Left lung (tissue), 10 donors: ENCODE data around the gene PYROXD2. TPM values are rescaled to one million over a fixed set of nuclear protein-coding genes. Genes with fewer than 3 reads are reported as not detected.
A peak's percentile ranks its signal among the peaks of the same experiment; 100 is the strongest.

ENCODE experiments used
- ATAC-seq: fragments of 200-7000 bp; cut with Tn5 transposase; one replicate; pipeline ENCODE4 v1.9.1; 2020; ENCODE audit warnings: moderate library complexity
- DNase-seq, 4 donors: peaks; one replicate each; pipeline ENCODE4 v3.0.0-alpha.2; 2013 to 2020
- H3K27ac ChIP-seq, 2 donors: fragments of 200-600 bp; sonication (generic) in 1 of 2; one replicate each; pipeline versions ENCODE4 v1.5.0 to v1.8.0; 2020 to 2021
- H3K27me3 ChIP-seq, 2 donors: fragments of 200-600 bp; sonication (generic) in 1 of 2; one replicate each; pipeline versions ENCODE4 v1.5.0 to v1.8.0; 2020 to 2021
- H3K36me3 ChIP-seq, 2 donors: fragments of 200-600 bp; sonication (generic) in 1 of 2; one replicate each; pipeline versions ENCODE4 v1.5.0 to v1.8.0; 2020 to 2021
- H3K4me1 ChIP-seq, 2 donors: fragments of 200-600 bp; one replicate each; pipeline ENCODE4 v1.8.0; 2021
- H3K4me3 ChIP-seq, 2 donors: fragments of 200-600 bp; sonication (generic) in 1 of 2; one replicate each; pipeline versions ENCODE4 v1.5.0 to v1.8.0; 2020 to 2021; ENCODE audit warnings: mild to moderate bottlenecking in 1 of 2
- H3K9me3 ChIP-seq, 2 donors: fragments of 200-600 bp; sonication (generic) in 1 of 2; one replicate each; pipeline versions ENCODE4 v1.5.0 to v1.8.0; 2020 to 2021
- intact Hi-C, 2 donors: fragments of 100-400 bp; cut with DNase I; formaldehyde crosslinking; loops; one replicate each; pipeline versions ENCODE4 v1.11.2 to v1.14.2; 2022
- polyA plus RNA-seq, 6 donors: library from polyadenylated mRNA; unstranded; fragments of 120-200 nt; gene quantifications; one replicate each; pipeline ENCODE4 v1.2.1, GENCODE V29; 2013; ENCODE audit not compliant: insufficient read length in 6 of 6
- total RNA-seq, 2 donors: library from RNA; stranded (reverse); fragmentation: NEBNext Ultra II Directional; extraction: Animal tissue kit (Norgen Biotek cat#: 25700); gene quantifications; one replicate each; pipeline ENCODE4 v1.2.1, GENCODE V29; 2021
- TF ChIP-seq, protein P1 (sequence below), 2 donors: fragments of 200-600 bp; sonication (generic) in 1 of 2; IDR thresholded peaks; one replicate each; pipeline versions ENCODE4 v1.5.0 to v1.8.0; 2021; ENCODE audit warnings: antibody characterized with exemption in 2 of 2
- donor health status: DM: no; HTN: yes; CAD: no.
- donor health status: DM: no; HTN: no; CAD: no.

PYROXD2 gene
- total and polyA plus RNA-seq, 8 donors = 8.2 to 48.2 (median 38.3) TPM

- no peak overlapping the region for H3K4me3 ChIP-seq
- intact Hi-C loops = no loop called here
- DNase-seq (peak in 1 of 4 donors; percentile 14), ATAC-seq (no peak)
- H3K36me3 ChIP-seq = no peaks in the 10 kb centered on the region
- TF ChIP-seq, protein P1, sequence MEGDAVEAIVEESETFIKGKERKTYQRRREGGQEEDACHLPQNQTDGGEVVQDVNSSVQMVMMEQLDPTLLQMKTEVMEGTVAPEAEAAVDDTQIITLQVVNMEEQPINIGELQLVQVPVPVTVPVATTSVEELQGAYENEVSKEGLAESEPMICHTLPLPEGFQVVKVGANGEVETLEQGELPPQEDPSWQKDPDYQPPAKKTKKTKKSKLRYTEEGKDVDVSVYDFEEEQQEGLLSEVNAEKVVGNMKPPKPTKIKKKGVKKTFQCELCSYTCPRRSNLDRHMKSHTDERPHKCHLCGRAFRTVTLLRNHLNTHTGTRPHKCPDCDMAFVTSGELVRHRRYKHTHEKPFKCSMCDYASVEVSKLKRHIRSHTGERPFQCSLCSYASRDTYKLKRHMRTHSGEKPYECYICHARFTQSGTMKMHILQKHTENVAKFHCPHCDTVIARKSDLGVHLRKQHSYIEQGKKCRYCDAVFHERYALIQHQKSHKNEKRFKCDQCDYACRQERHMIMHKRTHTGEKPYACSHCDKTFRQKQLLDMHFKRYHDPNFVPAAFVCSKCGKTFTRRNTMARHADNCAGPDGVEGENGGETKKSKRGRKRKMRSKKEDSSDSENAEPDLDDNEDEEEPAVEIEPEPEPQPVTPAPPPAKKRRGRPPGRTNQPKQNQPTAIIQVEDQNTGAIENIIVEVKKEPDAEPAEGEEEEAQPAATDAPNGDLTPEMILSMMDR (IDR thresholded peaks at IDR 0.05) = no peak
- peaks cover 0 to 3% of the 10 kb centered on the region in 2 donors for H3K4me1 ChIP-seq
- no peaks in the 10 kb centered on the region for H3K27me3 ChIP-seq
- peaks cover 0 to 3% of the 10 kb centered on the region in 2 donors for H3K9me3 ChIP-seq
- no peak overlapping the region for H3K27ac ChIP-seq
Observed at GRCh38 chr10:98373260-98374040, 41.5 kb downstream of the PYROXD2 start.

DNA sequence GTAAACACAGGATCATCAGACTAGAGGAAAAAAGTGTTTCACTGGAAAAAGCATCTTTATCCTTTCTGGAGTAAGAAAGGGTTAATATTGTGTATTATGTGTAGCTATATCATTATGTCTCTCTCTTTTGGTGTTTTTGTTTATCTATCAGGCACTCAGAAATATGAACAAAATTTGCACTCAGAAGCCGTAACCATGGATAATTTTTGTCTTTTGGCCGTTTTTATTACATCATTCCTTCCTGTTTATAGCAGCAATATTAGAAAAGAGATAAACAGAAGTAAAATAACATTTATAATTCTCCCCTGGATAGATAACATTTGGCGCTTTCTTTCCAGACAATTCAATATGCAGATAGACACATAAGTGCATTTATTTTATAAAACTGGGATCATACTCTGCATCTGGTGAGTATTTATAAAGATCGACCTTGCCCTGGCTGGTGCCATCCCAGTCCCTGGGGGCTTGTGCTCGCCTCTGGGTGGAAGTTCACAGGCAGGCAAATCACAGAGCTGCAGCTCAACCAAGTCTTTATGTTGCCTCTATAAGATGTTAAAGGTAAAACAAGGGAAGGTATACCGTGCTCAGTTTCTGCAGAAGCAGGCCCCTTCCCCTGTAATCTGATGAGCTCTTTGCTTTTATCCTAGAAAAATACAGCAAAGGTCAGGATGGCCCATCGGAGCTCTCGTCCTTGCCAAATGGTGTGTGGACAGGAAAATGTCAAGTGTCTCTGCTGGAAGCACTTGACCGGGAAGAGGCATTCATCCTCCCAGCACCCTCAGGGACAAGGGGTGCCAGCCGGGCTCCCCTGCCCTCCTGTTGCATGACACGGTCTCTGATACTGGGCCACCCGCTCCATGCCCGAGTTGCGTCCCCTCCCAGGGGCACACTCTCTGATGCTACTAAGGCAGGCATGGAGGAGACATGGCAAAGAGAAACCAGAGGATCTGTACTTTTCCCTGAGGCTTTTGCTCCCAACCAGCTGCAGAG, 43.9 kb downstream of the PYROXD2 start:
- TF ChIP-seq, protein P1 (IDR thresholded peaks at IDR 0.05) = no peak
- ATAC-seq (no peak), DNase-seq (peak in 1 of 4 donors; percentile 51)
- Histone ChIP-seq H3K36me3 (no peaks in the 10 kb centered on the region), H3K9me3 (no peaks in the 10 kb centered on the region), H3K27me3 (no peaks in the 10 kb centered on the region), H3K4me1 (peaks cover 0 to 3% of the 10 kb centered on the region in 2 donors), H3K27ac (no peak overlapping the region), H3K4me3 (no peak overlapping the region)
- intact Hi-C loops = no loop called here

DNA sequence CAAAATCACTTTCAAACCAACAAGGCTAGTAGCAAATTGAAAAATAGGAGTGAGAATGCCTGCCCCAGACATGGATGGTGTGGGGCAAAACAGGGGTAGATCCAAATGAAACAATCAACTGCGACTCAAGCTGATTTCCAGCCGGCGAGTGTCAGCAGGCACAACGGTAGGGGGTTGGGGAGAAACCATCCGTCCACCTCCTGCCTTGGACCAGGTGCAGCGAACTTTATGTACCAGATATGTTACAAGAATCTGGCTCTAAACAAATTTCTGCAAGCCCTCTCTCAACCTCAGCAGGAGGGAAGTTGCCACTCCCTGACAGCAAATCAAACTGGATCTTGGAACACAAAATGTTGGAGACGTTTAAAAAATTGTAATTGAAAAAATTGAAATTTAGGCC, 45.2 kb downstream of the PYROXD2 start:
- TF ChIP-seq, protein P1 (IDR thresholded peaks at IDR 0.05) = no peak
- ATAC-seq (no peak), DNase-seq (no peak)
- Histone ChIP-seq H3K27ac (no peak overlapping the region), H3K36me3 (no peaks in the 10 kb centered on the region), H3K4me1 (peaks cover 0 to 3% of the 10 kb centered on the region in 2 donors), H3K27me3 (no peaks in the 10 kb centered on the region), H3K4me3 (no peak overlapping the region), H3K9me3 (no peaks in the 10 kb centered on the region)
- intact Hi-C loops = no loop called here

DNA sequence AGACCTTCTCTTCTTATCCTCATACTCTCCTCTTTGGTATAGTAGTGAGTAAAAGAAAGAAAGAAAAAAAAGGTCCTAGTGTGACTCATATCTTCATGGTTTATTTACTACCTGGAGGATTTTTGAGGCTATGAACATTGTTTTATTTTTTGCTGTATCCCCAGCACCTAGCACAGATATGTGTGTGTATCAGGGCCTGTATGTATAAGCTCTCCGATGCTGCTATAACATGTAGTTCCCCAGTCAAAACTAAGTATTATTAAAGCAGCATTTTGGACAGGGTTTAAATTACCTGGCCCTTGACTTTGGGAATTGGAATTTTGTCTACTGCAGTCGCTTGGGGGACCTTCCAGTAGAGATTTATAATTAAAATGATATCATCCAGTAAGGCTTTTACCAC, 46.3 kb downstream of the PYROXD2 start:
- no peaks in the 10 kb centered on the region for H3K27me3 ChIP-seq
- intact Hi-C loops = no loop called here
- H3K27ac ChIP-seq = no peak overlapping the region
- no peak overlapping the region for H3K4me3 ChIP-seq
- no peak for ATAC-seq
- no peak for DNase-seq
- peaks cover 0 to 3% of the 10 kb centered on the region in 2 donors for H3K4me1 ChIP-seq
- H3K9me3 ChIP-seq = no peaks in the 10 kb centered on the region
- H3K36me3 ChIP-seq = no peaks in the 10 kb centered on the region
- TF ChIP-seq, protein P1 (IDR thresholded peaks at IDR 0.05) = no peak
